Activated CD4-positive, alpha-beta T cell treated with anti-CD3 and anti-CD28 coated beads, Interleukin-2, amount 50 U/mL, for 1 hour (primary cell): Measurements from ENCODE around the gene TMEM269.
"Not testable (repeated sequence)": the region's sequence is repeated elsewhere in the genome, so short reads cannot be mapped to it uniquely, and the experiment has no call there.

Experiments used
- DNase-seq: peaks from one replicate; pipeline ENCODE4 v3.0.0-alpha.2; 2020

The TMEM269 gene

GRCh38 chr1:42748461-42749410 lies 36.1 kb upstream of the TMEM269 start:
- DNase-seq: no peak

- no peak for DNase-seq
Measured at GRCh38 chr1:42750041-42750440, 34.8 kb upstream of the TMEM269 start.

DNA sequence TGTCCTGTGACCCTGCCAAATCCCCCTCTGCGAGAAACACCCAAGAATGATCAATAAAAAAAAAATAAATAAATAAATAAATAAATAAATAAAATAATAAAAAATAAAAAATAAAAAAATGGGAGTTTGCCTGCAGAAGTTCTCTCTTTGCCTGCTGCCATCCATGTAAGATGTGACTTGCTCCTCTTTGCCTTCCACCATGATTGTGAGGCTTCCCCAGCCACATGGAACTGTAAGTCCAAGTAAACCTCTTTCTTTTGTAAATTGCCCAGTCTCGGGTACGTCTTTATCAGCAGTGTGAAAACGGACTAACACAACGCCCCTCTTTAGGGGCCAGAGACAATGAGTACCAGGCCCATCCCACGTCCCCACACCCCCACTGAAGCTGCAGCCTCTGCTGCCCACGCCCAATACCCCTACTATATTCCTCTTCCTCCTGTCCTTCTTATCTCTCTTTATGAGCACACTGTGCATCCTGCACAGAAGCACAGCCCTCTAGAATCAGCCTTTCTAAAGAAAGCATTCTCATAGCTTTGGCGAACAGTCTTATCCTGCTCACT lies 33.2 kb upstream of the TMEM269 start:
- not testable (repeated sequence) for DNase-seq

DNA sequence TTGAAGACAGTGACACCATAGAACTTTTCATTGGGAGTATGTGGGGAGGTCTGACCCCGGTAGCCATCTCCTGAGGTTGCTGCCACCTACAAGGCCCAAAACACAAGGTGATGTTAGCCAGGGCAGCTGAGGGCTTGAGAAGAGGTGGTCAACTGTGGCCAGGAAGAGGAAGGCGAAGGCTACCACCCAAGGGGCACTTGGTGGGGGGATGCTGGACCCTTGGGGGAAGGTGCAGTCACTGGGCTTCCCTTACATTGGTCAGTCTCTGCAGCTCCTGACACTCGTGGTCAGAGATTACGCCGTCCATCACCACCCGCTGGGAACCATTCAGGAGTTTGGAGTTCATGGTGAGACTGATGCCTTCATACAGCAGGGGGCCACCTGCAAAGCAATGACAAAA lies 32.5 kb upstream of the TMEM269 start:
- no peak for DNase-seq

DNA sequence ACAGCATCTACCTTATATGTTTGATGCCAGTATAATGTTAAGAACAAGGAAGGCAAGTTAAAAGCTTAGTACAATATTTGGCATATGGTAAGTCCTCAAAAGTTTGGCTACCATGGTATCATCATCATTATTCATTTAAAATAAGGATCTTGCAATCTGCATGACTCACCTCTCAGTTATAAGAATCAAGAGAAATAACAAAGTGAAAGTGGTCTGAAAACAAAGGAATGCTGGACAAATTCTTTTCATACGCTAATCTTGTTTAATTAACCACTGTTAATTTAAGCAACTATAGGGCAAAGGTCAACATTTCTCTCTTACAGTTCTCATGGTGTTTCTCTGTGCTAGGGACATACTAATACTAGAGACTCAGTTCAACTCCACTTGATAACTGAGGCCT lies 31.7 kb upstream of the TMEM269 start:
- no peak for DNase-seq

GRCh38 chr1:42756956-42757891 lies 27.6 kb upstream of the TMEM269 start:
- no peak for DNase-seq

DNA sequence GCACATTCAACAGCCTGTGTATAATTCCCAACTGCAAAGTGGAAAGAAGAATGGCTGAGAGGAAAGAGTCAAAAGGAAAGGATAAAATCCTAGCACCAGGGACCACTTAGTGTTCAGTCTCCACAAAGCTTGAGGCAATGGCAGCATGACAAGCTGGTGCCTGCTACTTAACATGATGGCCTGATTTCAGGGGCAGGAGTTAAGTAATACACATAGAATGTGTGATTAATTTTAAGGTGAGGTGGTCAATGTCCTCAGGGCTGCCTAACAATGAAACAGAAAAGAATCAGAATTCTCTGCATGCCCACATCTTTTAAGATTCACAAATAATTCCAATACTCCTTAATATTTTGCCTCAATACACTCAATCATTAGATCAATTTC lies 26.9 kb upstream of the TMEM269 start:
- DNase-seq: no peak

GRCh38 chr1:42758641-42759040 lies 26.1 kb upstream of the TMEM269 start:
- no peak for DNase-seq

GRCh38 chr1:42759114-42759513 lies 25.7 kb upstream of the TMEM269 start:
- DNase-seq: no peak

- no peak for DNase-seq
Measured at GRCh38 chr1:42761567-42761966, 23.2 kb upstream of the TMEM269 start.

DNA sequence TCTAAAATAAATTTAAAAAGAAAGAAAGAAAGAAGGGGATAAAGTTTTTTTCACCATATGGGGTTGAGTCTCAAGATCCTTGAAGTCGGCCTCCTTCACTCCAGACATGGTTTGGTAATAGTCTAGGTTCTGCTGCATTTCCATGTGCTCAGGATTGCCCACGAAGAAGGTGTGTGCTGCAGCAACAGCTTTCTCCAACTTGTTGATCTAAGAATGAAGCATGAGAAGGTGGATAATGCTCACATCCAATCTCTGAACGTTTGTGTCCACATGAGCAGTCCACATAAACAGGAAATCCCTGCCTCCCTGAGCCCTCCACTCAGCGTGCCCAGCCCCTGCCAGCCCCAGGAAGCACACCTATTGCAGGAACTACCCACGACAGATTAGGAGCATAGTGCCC lies 22.5 kb upstream of the TMEM269 start:
- no peak for DNase-seq

DNA sequence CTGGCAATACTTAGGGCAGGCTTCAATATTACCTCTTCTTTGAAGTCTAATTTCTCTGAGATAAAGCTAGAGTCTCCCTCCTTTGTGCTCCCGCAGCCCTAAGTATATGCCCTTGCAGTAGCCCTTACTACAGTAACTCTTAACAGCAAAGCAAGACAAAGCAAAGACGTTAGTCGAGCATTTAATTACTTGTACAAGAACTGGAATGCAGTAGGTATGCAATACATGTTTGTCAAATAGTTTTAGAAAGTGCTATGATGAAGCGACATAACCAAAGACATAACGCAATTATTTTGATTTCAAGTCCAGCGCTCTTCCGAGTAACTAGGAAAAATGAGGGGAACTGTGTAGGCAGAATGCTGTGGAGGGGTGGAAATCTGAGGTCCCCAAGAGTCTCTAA lies 19.5 kb upstream of the TMEM269 start:
- no peak for DNase-seq

GRCh38 chr1:42765832-42766740 lies 18.7 kb upstream of the TMEM269 start:
- peak; percentile 19 for DNase-seq

GRCh38 chr1:42766741-42767509 lies 17.9 kb upstream of the TMEM269 start, which contains the start of the genes C1orf50 and P3H1:
C1orf50 (plus strand) TSS chr1:42767249; CDS start chr1:42767312, 63 bp downstream.
P3H1 (minus strand) TSS chr1:42767028; CDS start chr1:42766971, 57 bp downstream.
- peak; percentile 100 for DNase-seq

DNA sequence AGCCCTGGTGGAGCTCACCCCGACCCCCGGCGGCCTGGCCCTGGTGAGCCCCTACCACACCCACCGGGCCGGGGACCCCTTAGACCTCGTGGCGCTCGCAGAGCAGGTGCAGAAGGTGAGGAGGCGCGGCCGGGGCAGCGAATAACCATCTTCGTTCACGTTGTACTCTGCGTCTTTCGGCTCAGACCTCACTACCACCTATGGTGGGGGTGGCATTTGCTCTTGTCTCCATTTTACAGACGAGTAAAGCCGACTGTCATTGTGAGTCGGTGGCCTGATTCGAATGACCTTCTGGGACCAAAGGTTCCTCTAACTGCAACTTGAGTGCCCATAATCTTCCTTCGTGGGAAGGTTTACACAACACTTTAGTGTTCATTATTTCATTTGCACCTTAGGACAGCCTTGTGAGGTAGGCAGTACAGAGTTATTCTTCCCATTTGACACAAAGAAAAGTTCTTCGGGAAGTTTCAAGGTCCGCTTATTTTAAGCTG lies 17.2 kb upstream of the TMEM269 start:
- no peak for DNase-seq

DNA sequence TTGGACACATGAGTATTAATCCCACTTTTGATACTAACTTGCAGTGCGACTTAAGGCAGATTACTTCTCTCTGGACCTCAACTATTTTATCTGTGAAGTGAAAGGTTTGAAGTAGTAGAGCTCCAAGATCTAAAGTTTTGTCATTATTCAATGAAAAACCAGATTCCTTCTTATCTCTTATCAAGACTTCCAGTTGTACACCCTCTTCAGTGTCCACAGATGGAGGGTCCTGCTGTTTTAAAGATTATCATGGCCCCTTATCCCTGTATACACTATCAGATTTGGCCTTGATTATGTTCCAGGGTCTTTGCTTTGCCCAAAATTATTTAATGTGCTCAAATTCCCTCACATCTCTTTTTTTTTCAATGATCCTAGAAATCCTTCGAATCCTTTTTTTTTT lies 16.6 kb upstream of the TMEM269 start:
- DNase-seq: no peak

- no peak for DNase-seq
Measured at GRCh38 chr1:42769811-42770210, 15.0 kb upstream of the TMEM269 start.

- DNase-seq: no peak
Measured at GRCh38 chr1:42773420-42773819, 11.4 kb upstream of the TMEM269 start.

GRCh38 chr1:42774928-42775526 lies 9.8 kb upstream of the TMEM269 start:
- DNase-seq: no peak

GRCh38 chr1:42776502-42776901 lies 8.3 kb upstream of the TMEM269 start:
- no peak for DNase-seq

- peak; percentile 25 for DNase-seq
Measured at GRCh38 chr1:42777852-42778251, 6.9 kb upstream of the TMEM269 start.
